Measurements from ENCODE around the gene PLA2G5.

DNA sequence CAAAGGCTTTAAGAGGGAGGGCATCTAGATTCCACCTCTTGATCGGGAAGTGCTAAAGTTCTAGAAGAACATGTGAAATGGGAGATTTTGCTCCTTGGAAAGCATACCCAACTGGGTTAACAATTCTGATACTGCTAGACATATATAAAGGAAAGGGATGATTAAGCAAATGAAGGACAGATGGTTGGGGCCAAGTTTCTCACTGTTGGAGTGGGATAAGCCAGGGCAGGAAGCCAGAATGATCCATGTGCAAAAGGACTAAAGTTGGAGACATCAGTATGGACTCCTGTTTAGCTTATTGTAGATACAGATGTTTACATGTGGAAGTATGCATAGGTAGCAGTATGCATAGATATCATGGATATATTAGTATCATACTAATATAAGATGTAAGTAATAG is 16.8 kb downstream of the PLA2G5 start:
- TF ChIP-seq, protein P1, sequence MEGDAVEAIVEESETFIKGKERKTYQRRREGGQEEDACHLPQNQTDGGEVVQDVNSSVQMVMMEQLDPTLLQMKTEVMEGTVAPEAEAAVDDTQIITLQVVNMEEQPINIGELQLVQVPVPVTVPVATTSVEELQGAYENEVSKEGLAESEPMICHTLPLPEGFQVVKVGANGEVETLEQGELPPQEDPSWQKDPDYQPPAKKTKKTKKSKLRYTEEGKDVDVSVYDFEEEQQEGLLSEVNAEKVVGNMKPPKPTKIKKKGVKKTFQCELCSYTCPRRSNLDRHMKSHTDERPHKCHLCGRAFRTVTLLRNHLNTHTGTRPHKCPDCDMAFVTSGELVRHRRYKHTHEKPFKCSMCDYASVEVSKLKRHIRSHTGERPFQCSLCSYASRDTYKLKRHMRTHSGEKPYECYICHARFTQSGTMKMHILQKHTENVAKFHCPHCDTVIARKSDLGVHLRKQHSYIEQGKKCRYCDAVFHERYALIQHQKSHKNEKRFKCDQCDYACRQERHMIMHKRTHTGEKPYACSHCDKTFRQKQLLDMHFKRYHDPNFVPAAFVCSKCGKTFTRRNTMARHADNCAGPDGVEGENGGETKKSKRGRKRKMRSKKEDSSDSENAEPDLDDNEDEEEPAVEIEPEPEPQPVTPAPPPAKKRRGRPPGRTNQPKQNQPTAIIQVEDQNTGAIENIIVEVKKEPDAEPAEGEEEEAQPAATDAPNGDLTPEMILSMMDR (IDR thresholded peaks at IDR 0.05; ENCODE audit: low read depth, low read length): no peak
- no peak for TF ChIP-seq EZH2phosphoT487 (IDR thresholded peaks at IDR 0.05; ENCODE audit: low read depth)
